ENCODE measurements around the gene APOL4.
"Not testable (repeated sequence)": the region's sequence is repeated elsewhere in the genome, so short reads cannot be mapped to it uniquely, and the experiment has no call there.

The APOL4 gene

DNA sequence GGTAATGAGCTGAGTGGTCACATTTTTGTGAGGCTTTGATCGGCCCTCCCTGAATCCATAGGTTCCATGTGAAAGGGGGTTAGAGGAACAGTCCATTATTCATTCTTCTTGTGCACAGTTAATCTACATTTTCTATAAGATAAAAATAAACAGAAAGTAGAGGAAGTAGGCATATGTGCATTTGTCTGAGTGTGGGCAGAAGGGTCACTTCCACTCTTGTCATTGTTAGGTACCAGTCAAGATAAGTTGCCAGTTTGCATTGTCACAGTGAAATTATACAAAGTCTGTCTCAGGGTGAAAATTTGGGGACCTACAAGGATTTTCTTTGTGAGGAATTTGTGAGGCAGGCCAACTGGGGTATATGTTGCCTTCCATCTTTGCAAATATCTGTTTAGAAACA is 4.6 kb upstream of the APOL4 start:
- DNase-seq (ENCODE audit: low spot score): no peak

DNA sequence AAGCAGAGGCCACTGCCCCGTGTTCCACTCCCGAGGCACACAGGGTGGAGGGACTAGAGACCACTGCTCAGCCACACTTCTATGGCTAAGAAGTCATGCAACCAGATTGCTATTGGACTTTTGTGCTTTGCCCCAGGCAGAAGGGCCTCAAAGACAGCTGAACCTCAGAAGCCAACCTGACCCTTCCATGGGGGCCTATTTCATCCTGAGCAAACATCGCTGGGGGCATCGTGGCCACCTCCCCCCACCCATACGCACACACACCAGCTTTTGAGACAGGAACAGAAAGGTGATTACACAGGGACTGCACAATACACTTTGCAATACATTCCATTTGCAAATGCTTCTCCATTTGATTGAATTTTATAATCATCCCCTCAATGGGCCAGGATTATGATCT is 4.0 kb upstream of the APOL4 start:
- DNase-seq (ENCODE audit: low spot score): not testable (repeated sequence)

DNA sequence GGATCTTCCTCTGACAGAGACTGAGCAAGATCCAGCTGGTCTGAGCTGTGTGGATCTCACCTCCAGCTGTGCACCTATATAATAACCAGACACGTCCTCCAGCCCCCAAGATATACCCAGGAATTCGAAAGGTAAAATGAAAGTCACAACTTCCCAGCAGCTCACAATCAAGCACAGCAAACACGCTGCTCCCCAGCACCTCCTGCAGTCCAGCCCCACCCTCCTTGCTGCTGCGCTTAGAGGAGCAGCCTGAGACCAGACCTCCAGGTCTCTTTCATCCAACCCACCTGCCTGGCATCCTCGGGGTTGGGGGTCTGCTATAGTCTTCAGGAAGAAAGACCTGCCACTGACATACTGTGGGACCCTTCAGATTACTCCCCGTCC is 3.0 kb upstream of the APOL4 start:
- no peak for DNase-seq (ENCODE audit: low spot score)

DNA sequence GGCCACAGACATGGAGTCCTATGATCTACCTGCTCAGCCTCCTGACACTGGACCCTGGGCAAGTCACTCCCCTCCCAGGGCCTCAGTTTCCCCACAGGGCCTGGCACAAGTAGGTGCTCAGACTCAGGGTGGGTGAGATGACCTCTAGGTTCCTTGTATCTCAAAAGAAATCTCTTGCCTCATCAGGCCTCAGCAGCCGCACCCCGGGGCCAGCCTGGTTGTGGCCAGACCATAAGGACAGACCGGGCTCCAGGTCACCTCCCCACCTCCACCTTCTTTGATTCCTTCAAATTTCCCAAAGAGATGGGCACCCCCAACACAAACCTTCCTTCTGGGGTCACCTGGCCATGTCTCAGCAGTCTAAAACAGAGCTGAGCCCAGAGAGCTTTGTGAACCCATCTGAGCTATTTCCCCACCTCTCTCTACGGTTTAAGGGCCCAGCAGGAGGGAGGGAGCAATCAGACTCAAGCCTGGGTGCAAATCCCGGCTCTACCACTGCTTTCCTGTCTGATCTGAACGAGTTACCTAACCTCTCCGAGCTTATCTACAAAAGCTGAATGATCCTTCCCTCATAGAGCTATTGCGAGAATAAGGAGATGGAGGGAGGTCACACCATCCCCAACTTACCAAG is 2.5 kb upstream of the APOL4 start:
- DNase-seq (ENCODE audit: low spot score): no peak

DNA sequence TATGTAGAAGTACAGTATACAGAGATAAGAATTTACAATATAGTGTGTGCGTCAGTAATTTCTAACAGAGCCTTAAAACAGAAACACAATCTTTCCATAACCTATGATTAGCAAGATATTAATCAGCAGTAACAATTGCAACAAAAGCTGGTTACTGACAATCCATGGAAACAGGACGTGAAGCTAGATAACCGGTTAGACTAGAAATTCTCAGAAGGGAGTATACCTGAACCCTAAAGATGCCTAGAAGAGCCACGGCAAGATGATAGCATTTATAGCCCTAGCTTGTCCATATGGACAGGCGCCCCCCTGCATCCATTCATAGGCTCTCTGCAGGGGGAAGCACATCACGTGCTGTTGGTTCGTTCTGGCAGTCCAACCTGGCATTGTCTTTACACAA is 1.8 kb upstream of the APOL4 start:
- not testable (repeated sequence) for DNase-seq (ENCODE audit: low spot score)

DNA sequence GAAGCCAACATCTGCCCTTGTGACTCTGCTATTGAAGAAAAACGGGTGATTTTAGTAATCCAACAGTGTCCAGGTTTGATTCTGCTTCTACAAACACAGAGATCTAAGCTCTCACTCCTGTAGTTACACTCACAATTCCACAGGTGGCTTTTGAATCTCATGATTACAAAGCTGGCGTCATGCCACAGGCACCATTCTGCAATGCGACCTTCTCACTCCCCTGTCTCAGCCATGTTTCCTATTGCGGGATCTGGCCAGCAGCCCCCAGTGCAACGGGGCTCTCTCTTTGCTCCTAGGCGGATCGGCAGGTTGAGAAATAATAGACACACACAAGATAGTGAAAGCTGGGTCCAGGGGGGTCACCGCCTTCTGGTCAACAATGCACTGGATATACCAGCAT is 1.3 kb upstream of the APOL4 start:
- DNase-seq (ENCODE audit: low spot score): not testable (repeated sequence)

- DNase-seq (ENCODE audit: low spot score): not testable (repeated sequence)
These were observed 584 bp downstream of the APOL4 start for GRCh38 chr22:36201025-36201424.

DNA sequence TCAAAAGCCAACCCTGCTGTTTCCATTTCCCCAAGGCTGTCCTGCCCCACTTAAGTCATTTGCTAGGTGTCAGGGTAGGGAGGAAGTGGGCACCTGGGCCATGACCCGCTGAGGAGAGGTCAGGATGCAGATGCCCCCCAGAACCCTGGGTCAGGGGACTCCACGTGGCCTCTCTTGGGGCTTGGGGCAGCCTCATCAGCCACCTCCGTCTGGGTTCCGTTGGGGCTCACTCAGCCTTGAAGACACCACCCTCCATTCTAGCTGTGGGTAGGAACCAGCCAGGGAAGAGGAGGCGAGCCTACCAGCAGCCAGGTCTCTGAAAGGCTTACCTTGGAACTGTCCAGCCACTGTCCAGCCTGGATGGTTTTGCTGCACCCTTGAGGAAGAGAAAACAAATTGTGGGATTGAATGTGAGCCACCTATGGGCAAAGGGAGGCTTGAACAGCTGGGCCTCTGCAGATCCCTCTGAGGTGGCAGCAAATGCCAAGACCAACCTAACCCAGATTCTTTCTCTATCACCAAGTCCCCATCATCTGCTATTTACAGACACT is 2.5 kb downstream of the APOL4 start:
- DNase-seq (ENCODE audit: low spot score): no peak

DNA sequence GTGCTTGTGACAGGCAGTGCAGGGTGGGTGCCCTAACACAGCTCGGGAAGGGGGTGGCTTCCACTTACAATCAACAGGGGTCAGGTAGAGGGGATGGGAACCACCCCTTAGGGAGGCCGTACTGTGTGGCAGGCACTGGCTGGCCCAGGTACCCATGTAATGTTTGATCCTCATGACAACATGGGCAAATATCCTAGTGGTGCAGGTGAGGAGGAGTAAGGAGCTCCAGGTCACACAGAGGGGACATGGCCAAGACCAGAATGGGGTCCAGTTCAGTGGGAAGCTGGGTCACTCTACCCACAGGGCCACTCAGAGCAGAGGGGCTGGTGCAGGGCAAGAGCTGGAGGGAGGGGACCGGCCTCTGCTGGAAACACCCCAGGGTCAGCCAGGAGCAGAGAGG is 3.1 kb downstream of the APOL4 start:
- no peak for DNase-seq (ENCODE audit: low spot score)

DNA sequence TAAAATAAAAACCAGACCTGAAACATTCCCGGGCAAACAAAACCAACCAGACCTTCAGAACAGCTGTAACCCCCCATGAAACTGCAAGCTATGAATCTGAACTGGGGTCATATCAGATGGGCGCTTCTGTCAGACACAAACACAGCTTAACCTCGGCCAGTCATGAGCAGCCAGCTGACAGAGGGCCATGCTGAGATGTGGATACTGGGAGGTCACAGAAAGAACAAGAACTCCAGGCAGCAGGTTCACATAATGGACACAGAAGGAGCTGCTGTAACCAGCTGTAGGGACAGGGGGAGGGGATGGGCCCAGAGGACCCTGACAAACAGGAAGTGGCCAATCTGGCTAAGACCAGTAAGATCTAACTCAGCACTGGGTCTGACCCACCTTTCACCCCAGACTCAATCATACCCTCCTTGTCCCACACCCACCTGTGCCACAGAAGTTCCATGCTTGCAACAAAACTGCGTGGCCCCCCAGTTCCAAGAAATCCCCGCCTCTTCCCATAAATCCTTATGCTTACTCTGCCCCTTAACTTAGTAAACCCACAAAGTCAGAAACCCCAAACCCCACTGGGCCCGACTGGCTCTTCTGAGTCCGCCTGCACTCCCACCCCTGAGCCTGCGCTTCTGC is 4.0 kb downstream of the APOL4 start:
- DNase-seq (ENCODE audit: low spot score): no peak

DNA sequence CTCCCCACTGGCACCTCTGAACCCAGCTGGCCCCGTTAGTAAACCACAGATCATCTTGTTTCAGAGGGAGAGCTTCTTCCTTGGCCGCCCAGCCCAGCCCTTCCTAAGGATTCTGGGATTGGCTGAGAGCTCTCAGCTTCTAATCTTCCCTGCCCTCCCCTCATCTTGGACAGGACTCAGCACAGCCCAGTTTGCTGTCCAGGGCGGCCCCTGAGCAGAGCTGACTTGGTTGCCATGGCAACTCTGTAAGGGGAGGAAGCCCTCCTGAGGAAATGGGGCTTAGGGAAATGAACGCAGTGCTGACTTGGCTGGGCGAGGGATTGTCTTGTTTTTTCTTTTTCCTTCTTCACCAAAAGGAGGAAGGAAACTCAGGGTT is 4.6 kb downstream of the APOL4 start:
- no peak for DNase-seq (ENCODE audit: low spot score)

DNA sequence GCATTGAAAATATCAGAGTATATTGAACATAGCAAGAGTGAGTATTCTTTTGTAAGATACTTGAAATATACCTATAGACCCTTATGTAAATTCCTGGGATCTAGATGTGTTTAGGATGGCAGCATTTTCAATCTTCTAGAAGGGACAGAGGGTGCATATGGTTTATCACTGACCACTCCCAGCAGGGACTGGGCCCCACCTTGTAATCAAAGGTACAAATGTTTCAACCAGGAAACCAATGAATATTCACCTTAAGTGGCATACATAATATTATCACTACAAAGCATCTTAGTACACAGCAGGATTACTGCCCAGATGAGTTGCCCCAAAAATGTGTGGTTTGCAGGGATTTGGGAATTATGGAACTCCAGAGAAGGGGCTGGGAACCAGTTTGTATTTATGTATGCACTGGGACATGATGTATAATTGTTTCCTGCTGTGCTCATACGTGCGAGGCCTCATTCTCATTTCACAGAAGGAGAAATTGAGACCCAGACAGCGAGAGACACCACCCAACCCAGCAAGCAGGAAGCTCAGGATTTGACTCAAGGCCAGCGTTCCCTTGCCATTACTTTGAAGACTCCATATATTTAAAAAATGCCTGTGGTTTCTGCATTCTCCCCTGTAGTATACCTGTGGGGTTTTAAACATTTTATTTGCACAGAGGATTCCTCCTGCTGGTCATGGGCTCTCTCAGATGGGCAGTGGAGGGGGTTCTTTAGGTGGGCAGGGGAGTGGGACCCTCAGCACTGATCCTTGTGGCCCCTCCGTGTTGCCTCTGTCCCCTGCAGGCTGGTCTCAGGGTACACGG is 5.2 kb downstream of the APOL4 start:
- DNase-seq (ENCODE audit: low spot score): no peak

DNA sequence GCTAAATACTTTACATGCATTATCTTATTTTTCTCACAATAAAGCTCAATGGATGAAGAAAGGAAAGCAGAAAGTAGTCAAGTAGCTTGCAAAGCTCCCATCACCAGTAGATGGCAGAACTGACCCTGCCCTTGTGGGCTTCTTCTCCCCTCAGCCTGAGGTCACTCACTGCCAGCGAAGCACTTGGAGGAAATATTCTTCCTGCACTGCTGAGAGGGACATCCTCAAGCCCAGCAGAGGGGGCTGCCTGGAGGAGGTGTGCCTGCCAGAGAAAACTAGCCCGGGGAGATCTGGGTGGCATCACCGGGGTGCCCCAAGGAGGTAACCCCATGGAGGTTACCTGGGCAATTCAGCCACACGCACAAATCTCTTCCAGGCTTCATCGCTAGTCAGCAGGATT is 6.6 kb downstream of the APOL4 start:
- peak; percentile 38 for DNase-seq (ENCODE audit: low spot score)

GRCh38 chr22:36194385-36194784 is 7.2 kb downstream of the APOL4 start:
- no peak for DNase-seq (ENCODE audit: low spot score)

- no peak for DNase-seq (ENCODE audit: low spot score)
These were observed 8.0 kb downstream of the APOL4 start for GRCh38 chr22:36193577-36193976.

DNA sequence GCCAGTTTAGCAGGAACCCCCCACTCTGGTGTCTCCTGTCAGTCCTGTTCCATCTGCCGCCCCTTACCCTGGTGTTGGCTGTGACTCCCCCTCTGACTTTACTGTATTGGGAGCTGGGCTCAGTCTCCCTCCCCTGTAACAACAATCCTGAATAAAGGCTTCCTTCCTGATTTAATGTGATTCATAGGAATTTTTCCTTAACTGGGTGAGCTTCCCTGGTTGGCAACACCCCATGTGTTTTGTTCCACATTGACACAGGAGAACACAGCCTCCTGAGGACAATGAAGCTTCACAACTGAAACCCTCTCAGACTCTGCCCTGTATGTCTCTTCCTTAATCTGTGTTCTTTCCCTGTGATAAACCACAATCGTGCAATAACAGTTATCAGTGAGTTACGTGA is 8.4 kb downstream of the APOL4 start:
- no peak for DNase-seq (ENCODE audit: low spot score)

- DNase-seq (ENCODE audit: low spot score): no peak
These were observed 9.1 kb downstream of the APOL4 start for GRCh38 chr22:36192542-36192941.

- DNase-seq (ENCODE audit: low spot score): no peak
These were observed 10.3 kb downstream of the APOL4 start for GRCh38 chr22:36191106-36191836.

DNA sequence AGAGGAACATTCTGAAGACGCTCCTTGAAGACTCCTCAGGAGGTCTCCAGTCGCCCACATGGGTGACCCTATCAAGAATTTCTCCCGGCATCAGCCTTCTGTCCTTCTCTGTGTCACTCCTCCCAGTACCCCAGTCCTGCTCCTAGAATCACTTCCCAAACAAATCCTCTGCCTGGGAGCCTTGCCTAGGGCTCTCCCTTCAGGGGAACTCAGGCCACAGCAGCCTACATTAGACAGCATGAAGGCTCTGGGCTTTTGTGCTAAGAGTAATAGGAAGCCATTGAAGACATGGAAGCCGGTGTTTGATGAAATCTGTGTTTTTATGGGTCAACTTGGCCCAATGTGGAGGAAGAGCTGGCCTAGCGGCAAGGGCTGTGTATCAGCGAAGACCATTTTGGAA is 13.7 kb downstream of the APOL4 start:
- not testable (repeated sequence) for DNase-seq (ENCODE audit: low spot score)

- DNase-seq (ENCODE audit: low spot score): no peak
These were observed 15.6 kb downstream of the APOL4 start for GRCh38 chr22:36185828-36186624.

DNA sequence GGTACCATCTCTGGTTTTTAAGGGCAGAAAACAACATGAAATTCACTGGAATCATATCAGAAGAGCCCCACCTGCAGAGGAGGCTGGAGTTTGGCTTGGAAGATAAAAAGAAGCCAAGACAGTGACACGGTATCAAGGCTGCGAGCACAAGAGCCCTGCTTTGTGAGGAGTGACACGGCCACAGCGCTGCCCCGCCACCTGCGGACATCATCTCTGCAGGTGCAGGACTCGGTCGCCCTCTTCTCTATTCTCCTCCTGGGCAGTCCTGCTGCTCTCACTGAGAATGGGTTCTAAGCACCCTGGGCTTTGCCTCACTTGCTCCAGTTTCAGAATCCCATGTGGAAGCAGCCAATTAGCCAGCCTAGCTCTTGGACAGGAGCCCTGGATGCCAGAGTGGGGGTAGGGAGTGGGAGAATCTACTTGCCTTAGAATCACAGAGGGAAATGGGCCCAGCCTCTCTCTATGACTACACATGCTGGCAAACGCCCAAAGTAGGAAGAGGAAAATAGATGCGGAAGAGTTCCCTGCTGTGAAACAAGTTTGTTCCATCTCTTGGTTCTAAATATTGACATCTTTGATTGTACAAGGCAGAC is 17.1 kb downstream of the APOL4 start:
- DNase-seq (ENCODE audit: low spot score): no peak

Data from HuH-7 (cell line).